Type B pancreatic cell (in vitro differentiated cells): Measurements from ENCODE around the gene KIRREL3. TPM values are rescaled to one million over a fixed set of nuclear protein-coding genes. Genes with fewer than 3 reads are reported as not detected.

Experiments
- DNase-seq: peaks from one replicate; pipeline ENCODE4 v3.0.0; 2021; ENCODE audit warnings: mixed read lengths; ENCODE audit not compliant: unreplicated experiment; ENCODE audit errors: extremely low spot score
- H3K27ac Mint-ChIP-seq: 2 replicates; pipeline ENCODE4 v1.8.0; 2021; ENCODE audit warnings: mild to moderate bottlenecking, mixed read lengths
- H3K27me3 Mint-ChIP-seq: 2 replicates; pipeline ENCODE4 v1.8.0; 2021; ENCODE audit warnings: mixed read lengths
- H3K36me3 Mint-ChIP-seq: 2 replicates; pipeline ENCODE4 v1.8.0; 2021; ENCODE audit warnings: mixed read lengths
- H3K4me1 Mint-ChIP-seq: one replicate; pipeline ENCODE4 v1.8.0; 2021; ENCODE audit warnings: mixed read lengths; ENCODE audit not compliant: unreplicated experiment
- H3K4me3 Mint-ChIP-seq: 2 replicates; pipeline ENCODE4 v1.8.0; 2021; ENCODE audit warnings: mild to moderate bottlenecking, mixed read lengths
- H3K9me3 Mint-ChIP-seq: 2 replicates; pipeline ENCODE4 v1.8.0; 2021; ENCODE audit warnings: mixed read lengths
- CTCF ChIP-seq: fragments of 200-600 bp; sonication (generic); conservative IDR thresholded peaks from 2 replicates; pipeline ENCODE4 v1.5.0; 2021; ENCODE audit warnings: antibody characterized with exemption, mild to moderate bottlenecking
- total RNA-seq: library from RNA; stranded (reverse); gene quantifications from 2 replicates; pipeline ENCODE4 v1.2.1, GENCODE V29; 2021; ENCODE audit warnings: low replicate concordance

KIRREL3 gene
- total RNA-seq, 1 donor from 2014 or later: 4.1 TPM

DNA sequence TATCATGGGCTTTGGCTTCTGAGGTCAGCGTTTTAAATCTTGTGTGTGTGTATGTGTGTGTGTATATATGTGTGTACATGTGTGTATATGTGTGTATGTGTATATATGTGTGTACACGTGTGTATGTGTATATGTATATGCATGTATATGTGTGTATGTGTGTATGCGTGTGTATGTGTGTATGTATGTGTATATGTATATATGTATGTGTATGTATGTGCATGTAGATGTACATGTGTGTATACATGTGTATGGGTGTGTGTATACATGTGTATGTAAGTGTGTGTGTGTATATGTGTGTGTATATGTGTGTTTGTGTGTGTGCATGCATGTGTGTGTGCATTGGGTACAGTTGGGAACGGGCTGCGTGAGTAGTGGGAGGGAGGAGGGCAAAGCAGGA lies 522.1 kb downstream of the KIRREL3 start:
- DNase-seq: no peak
- H3K4me1 Mint-ChIP-seq: peaks cover 12% of the 10 kb centered on the region
- H3K9me3 Mint-ChIP-seq: no peaks in the 10 kb centered on the region
- peaks cover 6% of the 10 kb centered on the region for H3K27me3 Mint-ChIP-seq
- no peak overlapping the region for H3K27ac Mint-ChIP-seq
- H3K4me3 Mint-ChIP-seq: no peak overlapping the region
- H3K36me3 Mint-ChIP-seq: no peaks in the 10 kb centered on the region
- TF ChIP-seq CTCF: no peak

DNA sequence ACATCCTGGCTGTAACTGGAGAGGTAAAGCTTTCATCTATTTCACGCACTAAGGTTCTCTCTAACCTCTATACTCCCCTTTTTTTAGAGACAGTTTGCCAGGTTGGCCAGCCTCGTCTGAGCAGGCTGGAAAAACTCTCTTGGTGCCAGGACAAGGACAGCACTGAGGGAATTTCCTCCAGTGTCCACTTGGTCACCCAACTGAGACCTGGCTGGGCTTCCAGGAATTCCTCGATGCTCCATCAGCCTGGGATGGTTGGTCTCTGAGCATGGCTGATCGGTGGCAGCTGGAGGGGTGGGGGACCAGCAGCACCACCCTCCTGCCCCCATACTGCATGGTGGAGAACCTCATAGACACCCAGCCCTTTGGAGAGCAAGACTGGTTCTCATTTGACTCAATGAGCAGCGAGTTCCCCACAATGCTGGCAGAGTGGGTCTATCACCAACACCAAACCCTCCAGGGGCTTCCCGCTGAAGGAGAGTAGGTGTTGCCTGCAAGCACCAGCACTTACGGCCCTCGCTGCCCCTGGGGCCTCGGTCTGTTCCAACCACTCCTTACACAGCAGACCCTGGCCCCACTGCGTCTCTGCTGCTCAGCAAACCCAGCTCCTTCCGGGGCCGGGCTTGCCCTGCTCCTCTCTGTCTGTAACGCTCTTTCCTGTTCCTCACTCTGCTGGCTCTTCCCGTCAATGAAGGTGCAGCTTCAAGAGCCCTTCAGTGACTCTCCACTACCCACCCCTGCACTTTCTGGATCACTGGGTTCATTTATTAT lies 522.9 kb downstream of the KIRREL3 start:
- H3K27ac Mint-ChIP-seq: no peak overlapping the region
- H3K9me3 Mint-ChIP-seq: no peaks in the 10 kb centered on the region
- TF ChIP-seq CTCF: no peak
- no peak overlapping the region for H3K4me3 Mint-ChIP-seq
- H3K36me3 Mint-ChIP-seq: no peaks in the 10 kb centered on the region
- peaks cover 6% of the 10 kb centered on the region for H3K4me1 Mint-ChIP-seq
- H3K27me3 Mint-ChIP-seq: peaks cover 6% of the 10 kb centered on the region
- no peak for DNase-seq

DNA sequence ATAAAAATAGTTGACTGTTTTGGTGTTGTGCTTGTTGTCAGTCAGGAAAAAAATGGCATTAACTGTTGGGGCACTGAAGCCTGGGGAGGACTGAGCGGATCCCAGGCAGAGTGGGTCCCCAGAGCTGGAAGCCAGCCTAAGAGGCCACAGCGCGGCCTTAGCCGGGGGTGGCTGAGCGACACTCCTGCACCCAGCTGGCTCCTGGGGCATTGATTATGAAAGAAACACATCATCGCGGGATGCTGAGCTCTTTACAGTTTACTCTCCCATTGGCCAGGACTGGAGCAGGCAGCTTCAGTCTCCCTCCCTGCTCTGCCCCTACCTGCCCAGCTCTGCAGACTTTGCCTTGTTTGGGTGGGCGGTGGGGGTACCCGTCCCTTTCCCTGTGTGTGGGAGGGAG lies 523.6 kb downstream of the KIRREL3 start:
- no peak for DNase-seq
- H3K27ac Mint-ChIP-seq: no peak overlapping the region
- peaks cover 6% of the 10 kb centered on the region for H3K27me3 Mint-ChIP-seq
- H3K4me3 Mint-ChIP-seq: no peak overlapping the region
- peaks cover 11% of the 10 kb centered on the region for H3K4me1 Mint-ChIP-seq
- TF ChIP-seq CTCF: no peak
- no peaks in the 10 kb centered on the region for H3K36me3 Mint-ChIP-seq
- H3K9me3 Mint-ChIP-seq: no peaks in the 10 kb centered on the region

GRCh38 chr11:126476266-126476924 lies 524.2 kb downstream of the KIRREL3 start:
- no peak overlapping the region for H3K27ac Mint-ChIP-seq
- H3K9me3 Mint-ChIP-seq: no peaks in the 10 kb centered on the region
- DNase-seq: no peak
- peaks cover 6% of the 10 kb centered on the region for H3K27me3 Mint-ChIP-seq
- no peak for TF ChIP-seq CTCF
- no peaks in the 10 kb centered on the region for H3K36me3 Mint-ChIP-seq
- no peak overlapping the region for H3K4me3 Mint-ChIP-seq
- peaks cover 11% of the 10 kb centered on the region for H3K4me1 Mint-ChIP-seq

GRCh38 chr11:126475014-126475991 lies 525.3 kb downstream of the KIRREL3 start:
- H3K36me3 Mint-ChIP-seq: no peaks in the 10 kb centered on the region
- no peak for DNase-seq
- no peak overlapping the region for H3K4me3 Mint-ChIP-seq
- H3K27me3 Mint-ChIP-seq: peaks cover 3% of the 10 kb centered on the region
- H3K9me3 Mint-ChIP-seq: no peaks in the 10 kb centered on the region
- H3K4me1 Mint-ChIP-seq: peaks cover 4% of the 10 kb centered on the region
- no peak overlapping the region for H3K27ac Mint-ChIP-seq
- TF ChIP-seq CTCF: no peak
